ENCODE measurements around the gene TFIP11.

DNA sequence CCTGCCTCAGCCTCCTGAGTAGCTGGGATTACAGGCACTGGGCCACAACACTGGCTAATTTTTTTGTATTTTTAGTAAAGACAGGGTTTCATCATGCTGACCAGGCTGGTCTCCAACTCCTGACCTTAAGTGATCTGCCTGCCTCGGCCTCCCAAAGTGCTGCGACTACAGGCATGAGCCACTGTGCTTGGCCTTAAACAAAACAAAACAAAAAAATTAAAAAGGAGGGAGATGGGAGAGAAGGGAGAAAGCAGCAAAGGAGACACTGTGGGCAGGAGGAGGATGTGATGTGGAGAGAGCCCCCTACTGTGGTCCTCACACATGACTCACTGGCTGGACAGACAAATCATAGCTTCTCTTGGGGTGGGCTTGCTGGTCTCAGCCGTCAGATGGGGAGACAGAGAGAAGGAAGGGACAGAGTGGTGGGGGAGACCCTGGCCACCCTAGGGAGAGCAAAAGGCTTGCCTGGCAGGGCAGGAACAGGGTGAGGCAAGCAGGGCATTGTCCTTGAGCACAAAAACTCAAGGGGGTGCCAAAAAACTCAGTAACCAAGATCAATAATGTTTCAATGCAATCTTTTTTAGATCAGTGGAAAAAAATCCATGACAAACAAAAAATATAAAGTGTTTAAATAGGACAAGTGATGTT lies 46.1 kb upstream of the TFIP11 start:
- TF ChIP-seq, protein P1, sequence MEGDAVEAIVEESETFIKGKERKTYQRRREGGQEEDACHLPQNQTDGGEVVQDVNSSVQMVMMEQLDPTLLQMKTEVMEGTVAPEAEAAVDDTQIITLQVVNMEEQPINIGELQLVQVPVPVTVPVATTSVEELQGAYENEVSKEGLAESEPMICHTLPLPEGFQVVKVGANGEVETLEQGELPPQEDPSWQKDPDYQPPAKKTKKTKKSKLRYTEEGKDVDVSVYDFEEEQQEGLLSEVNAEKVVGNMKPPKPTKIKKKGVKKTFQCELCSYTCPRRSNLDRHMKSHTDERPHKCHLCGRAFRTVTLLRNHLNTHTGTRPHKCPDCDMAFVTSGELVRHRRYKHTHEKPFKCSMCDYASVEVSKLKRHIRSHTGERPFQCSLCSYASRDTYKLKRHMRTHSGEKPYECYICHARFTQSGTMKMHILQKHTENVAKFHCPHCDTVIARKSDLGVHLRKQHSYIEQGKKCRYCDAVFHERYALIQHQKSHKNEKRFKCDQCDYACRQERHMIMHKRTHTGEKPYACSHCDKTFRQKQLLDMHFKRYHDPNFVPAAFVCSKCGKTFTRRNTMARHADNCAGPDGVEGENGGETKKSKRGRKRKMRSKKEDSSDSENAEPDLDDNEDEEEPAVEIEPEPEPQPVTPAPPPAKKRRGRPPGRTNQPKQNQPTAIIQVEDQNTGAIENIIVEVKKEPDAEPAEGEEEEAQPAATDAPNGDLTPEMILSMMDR (conservative IDR thresholded peaks at IDR 0.05; ENCODE audit: low read length) = no peak
- no peak for TF ChIP-seq EZH2phosphoT487 (IDR thresholded peaks at IDR 0.05; ENCODE audit: borderline replicate concordance)

All from Loucy (cell line).